Measurements from ENCODE around the gene NBEA. TPM values are rescaled to one million over a fixed set of nuclear protein-coding genes. Genes with fewer than 3 reads are reported as not detected.

Gene NBEA
- total RNA-seq (2022; extraction: Qiagen RNA extraction): 1.3 to 2.2 TPM (median 1.7 TPM) in 5 replicates

GRCh38 chr13:34941835-34942731 is at the start of gene NBEA:
NBEA (plus strand) TSS chr13:34942270; CDS start chr13:34942821, 551 bp downstream.

GRCh38 chr13:35475960-35476943 is 534.2 kb downstream of the NBEA start, which contains the start of gene MAB21L1:
MAB21L1 (minus strand) TSS chr13:35476689; CDS start chr13:35476138, 551 bp downstream.

